ENCODE results near the gene S1PR3.

Gene S1PR3

GRCh38 chr9:89010526-89011111 is 19.4 kb downstream of the S1PR3 start:
- no peak for DNase-seq

- no peak for DNase-seq
Observed at GRCh38 chr9:89011683-89012082, 20.4 kb downstream of the S1PR3 start.

- no peak for DNase-seq
Observed at GRCh38 chr9:89012294-89013042, 21.2 kb downstream of the S1PR3 start.

GRCh38 chr9:89013660-89014059 is 22.4 kb downstream of the S1PR3 start:
- DNase-seq, result no peak

DNA sequence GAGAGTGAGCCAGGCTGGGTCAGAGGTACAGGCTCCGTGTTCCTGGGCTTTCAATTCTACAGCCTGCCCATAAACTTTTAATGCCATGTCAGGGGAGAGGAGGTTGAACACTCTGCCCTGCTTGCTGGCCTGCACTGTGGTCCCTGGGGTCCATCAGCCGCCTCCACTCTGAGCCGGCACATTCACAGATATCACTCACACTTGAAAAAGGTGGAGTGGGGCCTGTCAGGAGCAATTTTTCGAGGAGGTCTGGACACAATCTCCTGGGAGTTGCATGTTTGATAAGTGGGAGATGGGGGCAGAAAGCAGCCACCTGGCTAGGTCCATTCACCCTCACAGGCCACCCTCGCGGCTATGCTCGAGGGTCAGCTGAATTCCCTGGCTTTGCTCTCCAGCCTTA is 22.9 kb downstream of the S1PR3 start:
- DNase-seq, result no peak

GRCh38 chr9:89015336-89015735 is 24.1 kb downstream of the S1PR3 start:
- no peak for DNase-seq

DNA sequence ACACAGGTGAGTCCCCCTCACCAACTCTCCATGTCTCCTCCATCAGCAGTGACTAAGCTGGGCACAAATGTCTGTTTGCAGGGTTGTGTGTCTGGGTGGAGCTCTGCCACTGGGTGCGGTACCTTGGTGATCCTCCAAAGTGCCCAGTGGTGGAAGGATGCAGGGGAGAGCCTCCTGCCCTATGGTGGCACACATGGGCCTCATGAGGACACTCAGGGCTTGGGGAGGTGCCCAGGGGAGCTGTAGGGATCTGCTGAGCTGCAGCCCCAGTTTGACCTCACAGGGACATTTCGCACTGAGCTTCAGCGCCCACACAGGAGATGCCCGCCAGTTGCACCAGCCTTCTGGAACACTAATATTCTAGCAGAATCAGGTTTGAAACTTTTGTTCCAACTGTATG is 29.5 kb downstream of the S1PR3 start:
- no peak for DNase-seq

DNA sequence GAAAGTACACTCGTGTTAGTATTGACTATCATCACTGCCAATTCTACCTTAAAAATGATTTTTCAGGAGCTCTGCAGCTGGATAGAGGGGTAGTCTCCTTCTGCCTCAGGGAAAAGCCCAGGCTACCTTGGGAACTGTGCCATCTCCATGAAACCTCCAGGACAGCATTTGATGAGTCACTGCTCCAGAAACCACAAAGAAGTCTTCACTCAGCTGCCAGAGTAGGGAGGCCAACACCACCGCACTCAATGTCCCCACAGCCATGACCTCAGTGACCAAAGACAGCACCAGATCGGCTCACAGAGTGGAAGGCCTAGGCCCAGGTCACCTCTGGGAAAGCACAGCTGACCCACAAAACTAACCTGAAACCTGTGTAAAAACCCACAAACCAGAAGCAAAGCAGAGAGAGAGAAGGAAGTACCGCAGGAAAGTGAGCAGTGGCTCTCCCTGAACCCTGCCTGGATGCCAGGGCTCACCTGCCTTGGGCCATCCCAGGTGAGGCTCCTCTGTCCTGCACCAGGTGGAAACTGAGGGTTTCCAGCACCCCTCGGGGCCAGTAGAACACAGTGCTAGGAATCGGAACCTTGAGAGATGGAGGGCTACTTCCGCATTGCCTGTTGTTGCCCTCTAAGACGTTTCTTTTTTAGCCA is 30.0 kb downstream of the S1PR3 start:
- DNase-seq, result no peak

DNA sequence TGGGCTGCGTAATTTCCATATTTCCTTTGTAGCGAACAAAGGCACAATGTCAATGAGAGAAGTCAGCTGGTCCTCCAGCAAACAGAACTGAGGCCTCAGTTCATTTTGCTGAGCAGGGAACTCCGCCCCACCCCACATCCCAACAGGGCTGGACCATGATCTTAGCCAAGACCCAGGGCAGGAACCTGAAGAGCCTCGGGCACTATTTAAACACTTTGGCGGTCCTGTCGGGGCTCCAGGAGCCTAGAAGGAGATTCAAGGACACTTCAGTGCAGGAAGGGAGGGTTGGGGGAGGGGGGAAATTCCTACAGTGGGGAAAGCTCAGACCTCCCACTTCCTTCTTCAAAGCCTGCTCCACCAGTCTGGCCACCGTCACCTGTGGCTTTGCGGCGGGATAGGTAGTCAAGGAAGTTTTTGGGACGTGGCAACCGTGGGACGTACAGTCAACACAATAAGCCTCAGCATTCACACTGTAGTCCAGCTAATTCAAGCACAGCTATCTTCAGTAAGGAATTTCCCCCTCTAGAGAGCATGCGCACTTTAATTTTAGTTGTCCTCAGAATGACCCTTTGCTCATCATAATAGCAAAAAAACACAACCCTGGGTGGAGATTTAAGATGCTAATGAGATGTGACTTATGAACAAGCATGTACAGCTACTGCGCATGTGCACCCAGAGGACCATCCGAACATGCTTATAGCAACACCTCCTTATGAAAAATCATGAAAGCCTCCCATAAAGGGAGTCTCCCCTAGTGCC is 30.9 kb downstream of the S1PR3 start:
- no peak for DNase-seq

- DNase-seq, result no peak
Observed at GRCh38 chr9:89022902-89023301, 31.6 kb downstream of the S1PR3 start.

DNA sequence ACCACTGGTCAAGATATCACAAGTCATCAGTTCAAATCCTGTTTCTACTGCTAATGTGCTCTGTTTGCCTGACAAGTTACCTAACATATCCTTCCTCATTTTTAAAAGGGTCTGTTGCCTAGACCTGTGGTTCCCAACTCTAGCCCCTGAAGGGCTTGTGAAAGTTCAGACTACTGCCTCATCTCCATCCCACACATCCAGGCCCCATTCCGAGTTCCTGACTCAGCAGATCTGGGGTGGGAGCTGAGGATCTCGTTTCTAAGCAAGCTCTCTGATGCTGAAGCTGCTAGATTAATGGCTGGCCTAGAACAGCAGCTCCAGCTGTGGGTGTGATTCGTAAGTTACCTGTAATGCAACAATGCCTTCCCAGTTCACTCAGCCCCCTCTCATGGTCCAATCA is 32.5 kb downstream of the S1PR3 start:
- no peak for DNase-seq

GRCh38 chr9:89024727-89025126 is 33.5 kb downstream of the S1PR3 start:
- no peak for DNase-seq

DNA sequence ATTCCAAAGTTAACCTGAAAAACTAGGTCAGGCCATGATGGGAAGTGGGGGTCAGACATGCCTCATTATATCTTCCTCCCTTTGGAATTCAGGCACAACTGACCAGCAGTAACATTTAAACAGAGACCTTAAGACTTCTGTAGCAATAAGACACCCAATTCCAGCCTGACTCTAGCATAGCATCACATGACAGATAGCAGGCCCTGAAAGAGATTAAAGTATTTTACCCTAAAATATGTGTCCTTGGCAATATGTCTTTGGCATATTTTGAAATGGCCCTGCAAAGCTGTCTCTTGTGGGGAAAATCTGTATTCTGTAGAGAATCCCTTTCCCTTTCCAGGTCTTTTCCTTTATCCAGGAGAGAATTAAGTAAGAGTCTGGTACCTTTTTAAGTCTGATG is 34.3 kb downstream of the S1PR3 start:
- no peak for DNase-seq

DNA sequence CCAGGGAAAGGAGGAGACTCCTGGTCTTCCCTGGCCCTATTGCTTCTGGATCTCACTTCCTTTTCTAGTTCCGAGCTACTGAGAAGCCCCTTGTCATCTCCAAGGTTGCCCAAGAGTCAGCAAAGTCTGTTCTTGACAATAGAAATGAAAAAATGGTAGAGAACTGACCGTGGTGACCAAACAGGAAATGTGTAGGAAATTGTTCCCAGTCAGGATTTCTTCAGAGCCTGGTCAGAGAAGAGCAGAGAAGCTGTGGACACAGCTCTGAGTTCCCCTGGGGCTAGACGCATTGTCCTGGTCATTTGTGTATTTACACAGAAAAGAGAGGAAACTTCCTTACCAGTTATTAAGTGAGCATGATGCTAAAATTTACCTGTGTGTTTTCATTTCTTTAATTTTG is 35.6 kb downstream of the S1PR3 start:
- no peak for DNase-seq

- no peak for DNase-seq
Observed at GRCh38 chr9:89029788-89030187, 38.5 kb downstream of the S1PR3 start.

DNA sequence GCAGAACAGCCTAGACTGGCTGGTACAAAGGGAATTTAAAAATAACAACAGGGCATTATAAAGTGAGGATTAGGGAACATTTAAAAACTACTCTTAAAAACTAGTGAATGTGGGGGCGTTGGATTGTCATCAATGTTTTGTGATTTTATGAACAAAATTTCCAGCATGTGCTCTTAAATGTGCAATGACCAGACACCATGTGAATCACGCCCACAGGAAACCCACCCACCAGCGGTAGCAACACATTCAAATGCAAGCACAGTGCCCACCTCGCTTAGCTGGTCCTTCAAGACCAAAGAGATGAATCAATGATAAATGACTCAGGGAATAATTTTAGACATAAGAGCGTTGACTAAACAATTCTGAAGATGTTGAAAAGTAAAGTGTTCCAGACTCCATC is 40.9 kb downstream of the S1PR3 start:
- no peak for DNase-seq

GRCh38 chr9:89032661-89033060 is 41.4 kb downstream of the S1PR3 start:
- no peak for DNase-seq

GRCh38 chr9:89036383-89036782 is 45.1 kb downstream of the S1PR3 start:
- no peak for DNase-seq

GRCh38 chr9:89036891-89037290 is 45.6 kb downstream of the S1PR3 start:
- no peak for DNase-seq

DNA sequence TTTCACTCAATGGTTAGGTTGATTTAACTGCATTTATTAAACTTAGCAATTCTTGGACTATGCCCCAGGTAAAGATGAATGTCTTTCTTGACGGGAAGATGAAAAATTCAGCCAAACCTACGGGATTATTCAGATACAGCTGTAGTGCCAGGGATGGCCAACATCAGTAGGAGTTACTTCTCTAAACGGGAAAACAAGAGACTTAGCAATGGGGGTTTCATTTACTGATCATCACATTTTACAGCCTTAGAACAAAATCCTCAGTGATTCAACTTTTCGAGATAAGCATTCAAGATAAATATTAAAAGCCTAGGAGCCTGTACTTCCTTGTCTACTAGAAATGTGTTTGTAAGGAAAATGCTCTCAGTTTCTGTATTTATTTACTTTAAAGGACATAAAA is 46.1 kb downstream of the S1PR3 start:
- DNase-seq, result no peak

DNA sequence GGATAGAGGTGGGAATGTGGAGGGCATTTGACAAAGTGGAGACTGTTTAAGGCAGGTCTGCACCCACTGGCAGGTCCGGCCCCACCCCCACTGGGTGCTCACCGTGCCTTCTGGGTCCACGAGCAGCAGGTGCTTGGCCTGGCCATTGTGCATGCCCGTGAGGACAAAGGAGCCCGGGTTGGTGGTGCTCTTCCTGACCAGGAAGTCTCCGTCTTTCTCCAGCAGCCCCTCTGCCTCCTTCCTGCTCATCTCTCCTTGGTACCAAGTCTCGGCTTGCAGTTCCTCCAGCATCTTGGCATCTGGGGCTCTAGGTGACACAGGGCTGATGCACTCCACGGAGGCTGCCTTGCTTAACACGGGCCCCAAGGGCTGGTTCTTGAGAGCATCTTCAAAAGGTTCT is 46.6 kb downstream of the S1PR3 start:
- DNase-seq, result no peak

DNA sequence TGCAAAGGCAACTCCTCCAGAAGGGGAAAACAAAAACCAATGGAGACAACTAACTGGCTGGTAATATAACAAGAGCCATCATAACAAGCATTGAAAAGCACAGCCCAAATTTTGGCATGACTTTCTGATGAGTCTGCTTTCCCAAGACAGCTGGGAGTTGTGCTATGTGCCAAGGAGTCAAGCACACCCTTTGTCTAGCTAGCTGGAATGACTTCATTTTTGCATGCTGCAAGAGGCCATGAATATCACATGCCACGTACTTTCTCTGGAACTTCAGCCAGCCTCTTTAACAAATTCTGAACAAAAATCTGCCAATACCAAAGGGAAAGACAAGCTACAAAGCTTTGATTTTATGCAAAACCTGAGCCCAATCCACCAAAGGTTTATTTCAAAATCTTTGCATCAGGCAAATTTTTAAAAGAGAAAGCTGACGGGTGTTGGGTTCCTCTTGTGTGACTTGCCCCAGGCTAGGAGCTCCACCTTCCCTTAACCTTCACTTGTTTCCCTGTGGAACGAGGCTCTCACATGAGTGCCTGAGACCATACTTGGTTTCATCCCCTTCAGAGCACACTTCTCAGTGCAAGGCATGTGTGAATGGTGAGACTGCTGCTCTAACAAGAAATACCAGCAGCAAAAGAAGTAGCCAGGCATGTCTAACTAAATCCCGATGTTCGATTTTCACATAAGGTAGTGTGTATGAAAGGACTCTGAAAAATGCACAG is 47.3 kb downstream of the S1PR3 start:
- no peak for DNase-seq

GRCh38 chr9:89039104-89039465 is 47.8 kb downstream of the S1PR3 start:
- DNase-seq, result no peak

Data from NCI-H1417 treated with DMSO at 0.1 percent for 48 hours (cell line).